ENCODE measurements around the gene POTEM. TPM values are rescaled to one million over a fixed set of nuclear protein-coding genes. Genes with fewer than 3 reads are reported as not detected.

The POTEM gene
- total and polyA plus RNA-seq, 2 donors = not detected

Small RNA genes within 50 kb of the gene (small RNA-seq; reads per million reads assigned to genes)
- gene RNU6-1239P = not detected

All from urinary bladder (tissue), 2 donors.